Measurements from ENCODE around the gene RPP25.

The RPP25 gene

DNA sequence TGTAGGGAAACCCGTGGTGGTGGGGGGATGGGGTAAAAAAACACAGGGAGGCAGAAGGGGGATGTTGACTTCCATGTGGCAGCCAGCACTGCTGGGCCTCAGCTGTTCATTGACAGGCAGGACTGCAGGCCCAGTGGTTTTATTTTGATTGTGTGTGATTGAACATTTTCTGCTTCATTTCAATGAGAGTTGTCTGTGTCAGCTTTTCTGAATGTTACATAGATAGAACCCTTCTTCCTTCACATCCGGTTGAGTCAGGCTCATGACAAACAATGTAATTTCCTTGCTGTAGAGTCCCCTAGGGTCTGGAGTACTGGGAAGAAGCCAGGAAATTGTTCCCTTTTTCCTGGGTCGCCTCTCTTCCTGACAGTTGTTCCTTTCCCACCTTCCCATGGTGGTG lies 8.2 kb upstream of the RPP25 start:
- H3K4me3 ChIP-seq (ENCODE audit: low read length), result no peak overlapping the region
- TF ChIP-seq EZH2phosphoT487 (IDR thresholded peaks at IDR 0.05; ENCODE audit: low read depth), result no peak
- TF ChIP-seq, protein P1, sequence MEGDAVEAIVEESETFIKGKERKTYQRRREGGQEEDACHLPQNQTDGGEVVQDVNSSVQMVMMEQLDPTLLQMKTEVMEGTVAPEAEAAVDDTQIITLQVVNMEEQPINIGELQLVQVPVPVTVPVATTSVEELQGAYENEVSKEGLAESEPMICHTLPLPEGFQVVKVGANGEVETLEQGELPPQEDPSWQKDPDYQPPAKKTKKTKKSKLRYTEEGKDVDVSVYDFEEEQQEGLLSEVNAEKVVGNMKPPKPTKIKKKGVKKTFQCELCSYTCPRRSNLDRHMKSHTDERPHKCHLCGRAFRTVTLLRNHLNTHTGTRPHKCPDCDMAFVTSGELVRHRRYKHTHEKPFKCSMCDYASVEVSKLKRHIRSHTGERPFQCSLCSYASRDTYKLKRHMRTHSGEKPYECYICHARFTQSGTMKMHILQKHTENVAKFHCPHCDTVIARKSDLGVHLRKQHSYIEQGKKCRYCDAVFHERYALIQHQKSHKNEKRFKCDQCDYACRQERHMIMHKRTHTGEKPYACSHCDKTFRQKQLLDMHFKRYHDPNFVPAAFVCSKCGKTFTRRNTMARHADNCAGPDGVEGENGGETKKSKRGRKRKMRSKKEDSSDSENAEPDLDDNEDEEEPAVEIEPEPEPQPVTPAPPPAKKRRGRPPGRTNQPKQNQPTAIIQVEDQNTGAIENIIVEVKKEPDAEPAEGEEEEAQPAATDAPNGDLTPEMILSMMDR (IDR thresholded peaks at IDR 0.05; ENCODE audit: low read depth, low read length), result no peak
- H3K27me3 ChIP-seq (ENCODE audit: low read depth, low read length), result peaks cover 22% of the 10 kb centered on the region
- H3K79me2 ChIP-seq (ENCODE audit: low read length), result no peaks in the 10 kb centered on the region
- H3K9me3 ChIP-seq (ENCODE audit: insufficient read depth, low read length), result no peaks in the 10 kb centered on the region
- H3K9ac ChIP-seq (ENCODE audit: low read length), result no peak overlapping the region
- H3K4me2 ChIP-seq (ENCODE audit: low read length), result no peak overlapping the region
- H2AFZ ChIP-seq (ENCODE audit: low read depth, low read length), result no peak overlapping the region
- no peaks in the 10 kb centered on the region for H3K4me1 ChIP-seq (ENCODE audit: low read length)
- no peaks in the 10 kb centered on the region for H4K20me1 ChIP-seq (ENCODE audit: insufficient read depth, low read length)
- H3K36me3 ChIP-seq (replicated peaks; ENCODE audit: low read depth, low read length), result no peaks in the 10 kb centered on the region
- H3K27ac ChIP-seq (ENCODE audit: low read length), result no peak overlapping the region

- Histone ChIP-seq H2AFZ (ENCODE audit: low read depth, low read length) (no peak overlapping the region), H3K27ac (ENCODE audit: low read length) (no peak overlapping the region), H3K9ac (ENCODE audit: low read length) (no peak overlapping the region), H3K4me1 (ENCODE audit: low read length) (no peaks in the 10 kb centered on the region), H3K9me3 (ENCODE audit: insufficient read depth, low read length) (no peaks in the 10 kb centered on the region), H3K27me3 (ENCODE audit: low read depth, low read length) (peaks cover 23% of the 10 kb centered on the region), H3K36me3 (replicated peaks; ENCODE audit: low read depth, low read length) (no peaks in the 10 kb centered on the region), H4K20me1 (ENCODE audit: insufficient read depth, low read length) (no peaks in the 10 kb centered on the region), H3K4me3 (ENCODE audit: low read length) (no peak overlapping the region), H3K79me2 (ENCODE audit: low read length) (no peaks in the 10 kb centered on the region), H3K4me2 (ENCODE audit: low read length) (no peak overlapping the region)
- TF ChIP-seq EZH2phosphoT487 (IDR thresholded peaks at IDR 0.05; ENCODE audit: low read depth), result no peak
- TF ChIP-seq, protein P1 (IDR thresholded peaks at IDR 0.05; ENCODE audit: low read depth, low read length), result no peak
Measured at GRCh38 chr15:74963213-74963612, 6.6 kb upstream of the RPP25 start.

- H3K27ac ChIP-seq (ENCODE audit: low read length), result no peak overlapping the region
- TF ChIP-seq, protein P1 (IDR thresholded peaks at IDR 0.05; ENCODE audit: low read depth, low read length), result no peak
- TF ChIP-seq EZH2phosphoT487 (IDR thresholded peaks at IDR 0.05; ENCODE audit: low read depth), result no peak
- H3K9me3 ChIP-seq (ENCODE audit: insufficient read depth, low read length), result no peaks in the 10 kb centered on the region
- no peaks in the 10 kb centered on the region for H3K79me2 ChIP-seq (ENCODE audit: low read length)
- H3K9ac ChIP-seq (ENCODE audit: low read length), result no peak overlapping the region
- no peak overlapping the region for H3K4me2 ChIP-seq (ENCODE audit: low read length)
- no peak overlapping the region for H3K4me3 ChIP-seq (ENCODE audit: low read length)
- no peaks in the 10 kb centered on the region for H3K4me1 ChIP-seq (ENCODE audit: low read length)
- peaks cover 23% of the 10 kb centered on the region for H3K27me3 ChIP-seq (ENCODE audit: low read depth, low read length)
- no peaks in the 10 kb centered on the region for H4K20me1 ChIP-seq (ENCODE audit: insufficient read depth, low read length)
- H3K36me3 ChIP-seq (replicated peaks; ENCODE audit: low read depth, low read length), result no peaks in the 10 kb centered on the region
- H2AFZ ChIP-seq (ENCODE audit: low read depth, low read length), result no peak overlapping the region
Measured at GRCh38 chr15:74962671-74963070, 6.1 kb upstream of the RPP25 start.

GRCh38 chr15:74962219-74962618 lies 5.6 kb upstream of the RPP25 start:
- Histone ChIP-seq H3K79me2 (ENCODE audit: low read length) (no peaks in the 10 kb centered on the region), H3K9ac (ENCODE audit: low read length) (no peak overlapping the region), H3K27ac (ENCODE audit: low read length) (no peak overlapping the region), H3K9me3 (ENCODE audit: insufficient read depth, low read length) (no peaks in the 10 kb centered on the region), H3K4me3 (ENCODE audit: low read length) (no peak overlapping the region), H3K4me1 (ENCODE audit: low read length) (no peaks in the 10 kb centered on the region), H3K27me3 (ENCODE audit: low read depth, low read length) (peaks cover 23% of the 10 kb centered on the region), H3K36me3 (replicated peaks; ENCODE audit: low read depth, low read length) (no peaks in the 10 kb centered on the region), H2AFZ (ENCODE audit: low read depth, low read length) (no peak overlapping the region), H4K20me1 (ENCODE audit: insufficient read depth, low read length) (no peaks in the 10 kb centered on the region), H3K4me2 (ENCODE audit: low read length) (no peak overlapping the region)
- TF ChIP-seq, protein P1 (IDR thresholded peaks at IDR 0.05; ENCODE audit: low read depth, low read length), result no peak
- TF ChIP-seq EZH2phosphoT487 (IDR thresholded peaks at IDR 0.05; ENCODE audit: low read depth), result no peak

Measured in OCI-LY3 (cell line).